Pons (tissue), 1 donor: ENCODE results near the gene CUTC.
"Not testable (repeated sequence)": the region's sequence is repeated elsewhere in the genome, so short reads cannot be mapped to it uniquely, and the experiment has no call there.

Source experiments
- DNase-seq: peaks from one replicate; pipeline ENCODE4 v3.0.0-alpha.2; 2016; ENCODE audit warnings: low spot score

The CUTC gene

DNA sequence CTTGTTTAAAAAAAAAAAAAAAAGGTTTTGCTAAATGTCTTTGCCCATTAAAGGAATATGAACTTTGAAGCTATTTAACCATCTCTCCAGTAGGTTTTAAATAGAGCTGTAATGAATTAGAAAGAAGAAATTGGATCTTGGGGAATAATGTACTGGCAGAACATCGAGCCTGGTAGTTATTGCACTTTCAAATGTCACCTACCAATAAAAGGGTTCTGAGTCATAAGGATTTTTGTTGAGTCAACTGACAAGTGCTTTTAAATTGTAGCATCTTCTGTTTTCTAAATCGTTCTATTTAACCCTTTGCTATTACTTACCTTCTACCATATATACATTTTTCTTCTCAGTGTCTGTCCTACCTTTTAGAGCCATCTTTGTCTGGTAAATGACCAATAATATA lies 10.7 kb downstream of the CUTC start:
- DNase-seq: no peak

GRCh38 chr10:99743841-99744240 lies 11.8 kb downstream of the CUTC start:
- no peak for DNase-seq

GRCh38 chr10:99746166-99746565 lies 14.1 kb downstream of the CUTC start:
- DNase-seq: not testable (repeated sequence)

- DNase-seq: no peak
These were observed 16.9 kb downstream of the CUTC start for GRCh38 chr10:99748823-99749451.

- DNase-seq: no peak
These were observed 18.6 kb downstream of the CUTC start for GRCh38 chr10:99750641-99751040.

DNA sequence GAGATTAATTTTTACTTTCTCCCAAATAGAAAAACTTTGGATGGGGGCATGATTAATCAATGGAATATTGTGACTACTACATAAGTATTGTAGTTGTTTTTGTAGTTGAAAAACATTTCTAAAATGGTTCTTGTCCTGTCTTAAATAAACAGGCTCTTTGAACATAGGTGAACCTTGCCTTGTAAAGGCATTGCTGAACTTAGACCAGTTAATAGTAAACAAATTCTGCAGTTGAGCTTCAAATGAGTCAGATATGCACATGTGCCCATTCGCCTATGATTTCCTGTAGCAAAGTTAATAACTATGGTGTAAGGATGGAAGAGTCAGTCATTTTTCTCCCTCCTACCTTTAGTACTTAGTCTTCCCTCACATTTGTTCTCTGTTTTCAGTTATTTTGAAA lies 22.6 kb downstream of the CUTC start:
- DNase-seq: no peak

DNA sequence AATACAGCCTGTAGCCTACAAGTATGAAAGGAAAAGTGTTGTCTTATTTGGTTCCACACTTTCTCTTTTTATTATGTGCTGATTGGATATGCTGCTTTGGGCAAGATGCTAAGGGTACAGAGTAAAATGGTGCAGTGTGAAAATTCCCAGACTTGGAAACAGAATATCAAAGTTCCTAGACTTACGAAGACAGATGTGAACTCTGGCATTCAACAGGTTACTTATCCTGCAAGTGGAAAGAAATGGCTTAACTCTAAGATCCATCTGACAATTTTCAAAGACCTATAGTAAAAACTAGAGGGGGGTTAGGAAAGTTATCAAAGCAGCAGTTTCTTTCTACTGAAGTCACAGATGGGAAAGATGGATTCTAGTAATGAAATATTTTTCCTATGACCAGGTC lies 24.1 kb downstream of the CUTC start:
- DNase-seq: no peak

DNA sequence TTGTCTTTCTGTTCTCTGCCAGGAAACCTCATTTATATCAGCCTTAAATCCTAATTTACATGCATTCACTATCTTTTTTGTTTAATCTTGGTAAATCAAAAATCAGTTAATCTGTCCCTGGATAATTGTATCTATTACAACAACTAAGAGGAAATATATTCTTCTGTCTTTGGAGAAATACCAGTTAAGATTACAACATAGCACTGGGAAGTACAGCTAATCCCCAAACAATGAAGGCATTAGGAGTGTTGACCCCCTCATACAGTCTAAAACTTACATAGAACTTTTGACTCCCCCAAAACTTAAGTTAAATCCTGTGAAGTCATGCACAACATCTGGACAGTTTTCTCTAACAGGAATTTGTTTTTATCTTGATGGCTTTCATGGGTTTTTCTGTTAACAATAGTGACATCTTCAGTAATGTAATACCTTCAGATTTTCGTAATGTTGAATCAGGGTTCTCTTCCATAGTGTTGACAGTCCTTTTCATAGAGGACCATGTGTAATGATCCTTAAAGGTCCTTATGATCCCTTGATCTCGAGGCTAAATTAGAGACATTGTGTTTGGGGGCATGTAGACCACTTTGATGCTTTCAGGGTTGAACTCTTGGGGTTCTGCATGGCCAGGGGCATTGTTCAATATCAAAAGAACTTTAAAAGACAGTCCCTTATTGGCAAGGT lies 26.3 kb downstream of the CUTC start:
- no peak for DNase-seq

- no peak for DNase-seq
These were observed 28.3 kb downstream of the CUTC start for GRCh38 chr10:99760321-99760720.

DNA sequence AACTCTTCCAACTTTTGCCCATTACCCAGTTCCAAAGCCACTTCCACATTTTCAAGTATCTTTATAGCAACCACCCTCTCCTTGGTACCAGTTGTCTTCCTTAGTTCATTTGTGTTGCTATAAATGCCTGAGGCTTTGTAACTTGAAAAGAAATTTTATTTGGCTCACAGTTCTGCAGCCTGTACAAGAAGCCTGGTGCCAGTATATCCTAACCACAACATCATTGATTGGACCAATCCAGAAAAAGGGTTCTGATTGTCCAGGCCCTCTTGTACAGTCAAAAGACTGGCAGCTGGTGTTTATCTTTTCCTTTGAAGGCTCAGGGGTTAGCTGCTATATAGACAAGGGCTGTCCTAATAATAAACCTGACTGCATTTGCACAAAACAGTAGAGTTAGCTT lies 29.3 kb downstream of the CUTC start:
- no peak for DNase-seq

DNA sequence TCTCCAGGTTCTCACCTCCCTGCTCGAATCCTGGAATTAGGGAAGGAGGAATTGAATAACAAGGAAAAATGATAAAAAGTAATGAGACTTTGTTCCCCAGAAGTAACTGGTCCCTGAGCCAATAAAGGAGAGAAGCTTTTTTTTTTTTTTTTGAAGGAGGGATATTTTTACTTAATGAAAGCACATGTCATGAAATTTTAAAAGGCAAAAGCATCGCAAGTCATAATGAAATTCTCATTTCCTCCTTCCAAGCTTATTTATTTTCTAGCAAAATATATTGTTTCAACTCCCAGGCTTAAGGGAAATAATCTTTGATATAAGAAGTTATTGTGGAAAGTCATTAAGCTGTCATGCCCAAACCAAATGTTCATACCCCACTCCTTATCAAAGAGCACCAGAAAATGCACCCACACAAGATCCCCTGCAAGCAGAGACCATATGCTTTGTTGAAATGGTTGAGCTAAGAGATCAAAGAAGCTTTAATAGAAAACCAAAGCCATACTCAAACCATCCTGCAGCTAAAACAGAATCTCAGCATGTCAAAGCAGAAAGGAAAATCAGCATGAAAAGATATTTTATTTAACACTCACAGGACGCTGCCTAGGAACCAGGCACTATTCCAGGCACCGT lies 33.8 kb downstream of the CUTC start:
- no peak for DNase-seq

GRCh38 chr10:99766302-99766681 lies 34.3 kb downstream of the CUTC start:
- DNase-seq: no peak

- DNase-seq: no peak
These were observed 35.9 kb downstream of the CUTC start for GRCh38 chr10:99767901-99768300.

DNA sequence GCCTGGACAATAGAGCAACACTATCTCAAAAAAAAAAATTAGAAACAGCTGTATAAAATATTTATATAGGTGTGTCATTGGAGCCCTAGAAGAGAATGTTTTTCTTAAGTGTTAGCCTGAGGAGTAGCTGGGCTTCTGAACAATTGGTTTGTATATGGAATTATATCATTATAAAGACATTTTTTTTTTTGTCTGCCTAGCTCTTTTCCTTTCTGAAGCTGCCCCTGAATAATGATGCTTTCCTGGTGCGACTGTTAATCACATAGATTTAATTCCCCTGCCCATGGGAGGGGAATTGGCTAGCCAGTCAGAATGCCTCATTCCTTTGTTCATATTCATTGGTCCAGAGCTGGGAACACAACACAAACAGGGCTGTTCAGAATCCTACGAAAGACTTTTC lies 36.5 kb downstream of the CUTC start:
- no peak for DNase-seq

DNA sequence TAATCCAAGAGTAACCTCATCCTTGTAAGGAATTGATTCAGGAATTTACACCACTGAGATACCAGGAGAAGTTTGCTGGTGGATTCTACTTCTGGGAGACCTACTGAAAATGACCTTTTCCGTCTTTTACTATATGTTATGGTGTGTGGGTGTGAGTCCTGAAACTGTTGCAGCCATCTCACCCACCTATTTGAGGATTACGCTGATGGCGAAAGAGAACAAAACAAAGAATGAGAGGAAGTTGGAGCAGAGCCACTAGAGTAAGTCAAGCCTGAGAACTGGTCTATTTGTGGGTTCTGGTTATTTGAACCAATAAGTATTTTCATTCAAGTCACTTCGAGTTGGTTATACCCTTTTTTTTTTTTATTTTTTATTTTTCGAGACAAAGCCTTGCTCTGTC lies 37.7 kb downstream of the CUTC start:
- DNase-seq: no peak

- no peak for DNase-seq
These were observed 38.5 kb downstream of the CUTC start for GRCh38 chr10:99770408-99771045.

- no peak for DNase-seq
These were observed 43.8 kb downstream of the CUTC start for GRCh38 chr10:99775850-99776249.

- no peak for DNase-seq
These were observed 46.1 kb downstream of the CUTC start for GRCh38 chr10:99777918-99778714.

DNA sequence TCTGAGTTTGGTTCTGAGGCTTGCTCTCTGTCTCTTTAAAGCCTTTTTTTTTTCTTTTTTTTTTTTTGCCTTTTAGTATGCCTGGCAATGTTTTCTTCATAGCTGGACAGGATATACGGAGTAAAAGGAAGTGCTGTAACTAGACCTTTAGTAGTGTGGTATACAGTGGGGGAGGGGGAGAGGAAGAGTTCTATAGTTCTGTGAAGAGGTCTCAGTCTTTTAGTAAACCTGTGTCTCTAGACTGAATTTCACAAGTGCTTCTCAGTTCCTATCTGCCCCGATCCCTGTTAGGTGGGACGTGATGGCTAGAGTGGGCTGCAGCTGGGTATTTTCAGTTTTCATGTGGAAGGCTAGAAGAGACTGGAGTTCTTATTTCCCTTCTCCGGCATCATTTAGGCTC lies 47.3 kb downstream of the CUTC start:
- DNase-seq: no peak

DNA sequence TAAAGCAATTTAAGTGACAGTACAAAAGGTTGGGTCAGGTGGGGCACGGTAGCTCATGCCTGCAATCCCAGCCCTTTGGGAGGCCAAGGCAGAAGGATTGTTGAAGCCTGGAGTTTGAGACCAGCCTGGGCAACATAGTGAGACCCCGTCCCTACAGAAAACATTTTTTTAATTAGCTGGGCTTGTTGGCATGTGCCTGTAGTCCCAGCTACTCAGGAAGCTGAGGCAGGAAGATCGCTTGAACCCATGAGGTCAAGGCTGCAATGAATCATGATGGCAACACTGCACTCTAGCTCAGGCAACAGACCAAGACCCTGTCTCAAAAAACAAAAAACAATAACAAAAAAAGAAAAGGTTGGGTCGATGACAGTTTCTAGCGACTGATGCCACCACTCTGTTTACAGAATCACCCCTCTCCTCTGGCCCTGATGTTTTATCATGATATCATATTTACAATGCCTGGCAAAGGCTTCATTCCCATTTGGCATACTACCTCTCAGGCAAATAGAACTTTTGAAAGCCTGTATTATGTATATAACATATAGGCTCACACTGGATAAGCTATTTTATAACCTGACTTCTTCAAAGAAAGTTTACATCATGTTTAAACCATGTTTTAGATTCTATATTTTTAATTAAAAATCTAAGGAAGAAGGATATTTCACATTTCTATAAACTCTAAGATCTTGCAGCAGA lies 49.8 kb downstream of the CUTC start:
- DNase-seq: no peak

DNA sequence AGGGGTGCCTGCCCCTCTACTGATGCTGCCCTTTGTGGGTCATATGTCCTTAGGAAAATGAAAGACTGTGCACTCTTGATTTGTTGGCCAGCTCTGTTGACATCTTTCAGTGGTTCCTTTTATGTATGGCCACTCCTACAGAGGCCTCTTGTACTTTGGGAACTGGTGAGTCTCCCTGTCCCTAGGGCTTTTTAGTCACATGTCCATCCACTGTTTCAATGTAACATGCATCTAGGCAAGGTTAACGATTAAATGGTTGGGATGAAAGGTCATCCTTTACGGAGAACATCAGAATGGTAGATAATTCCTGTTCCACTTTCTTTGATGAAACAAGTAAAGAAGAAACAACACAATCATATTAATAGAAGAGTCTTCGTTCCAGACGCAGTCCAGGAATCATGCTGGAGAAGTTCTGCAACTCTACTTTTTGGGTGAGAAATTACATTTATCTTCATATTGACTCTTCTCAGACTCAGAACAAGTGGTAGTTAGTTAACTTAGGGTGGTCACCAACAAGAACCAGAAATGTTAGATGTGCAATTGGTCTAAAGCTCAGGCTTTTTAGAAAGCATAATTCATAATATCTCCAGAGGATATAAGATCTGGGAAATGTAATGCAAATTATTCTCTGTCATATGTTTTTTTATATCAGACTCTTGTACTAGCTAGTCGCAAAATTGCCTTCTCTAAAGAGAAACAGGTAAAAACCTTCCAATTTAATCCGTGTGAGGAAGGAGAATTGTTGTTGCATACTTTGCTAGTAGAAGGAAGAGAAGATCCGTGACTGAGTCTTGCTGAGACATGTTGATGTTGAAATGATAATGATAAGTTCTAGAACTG lies 50.6 kb downstream of the CUTC start, which contains the start of gene ABCC2:
Gene ABCC2 (plus strand): TSS at position 194 of the 840 bp plus-strand sequence. CDS start 205 bp downstream, at position 399.
- DNase-seq: no peak
